HG03159 (cell line): ENCODE measurements around the gene MDFIC2.
"Not testable (repeated sequence)": the region's sequence is repeated elsewhere in the genome, so short reads cannot be mapped to it uniquely, and the experiment has no call there.

Experiments used
- ATAC-seq: cut with Tn5 transposase; IDR thresholded peaks from one replicate; pipeline ENCODE4 v1.9.1; 2021; ENCODE audit warnings: mild to moderate bottlenecking, moderate library complexity; ENCODE audit not compliant: unreplicated experiment

Gene MDFIC2

GRCh38 chr3:70264122-70264780 is 48.2 kb downstream of the MDFIC2 start:
- no peak for ATAC-seq

- ATAC-seq: no peak
These were observed 51.2 kb downstream of the MDFIC2 start for GRCh38 chr3:70261283-70261682.

DNA sequence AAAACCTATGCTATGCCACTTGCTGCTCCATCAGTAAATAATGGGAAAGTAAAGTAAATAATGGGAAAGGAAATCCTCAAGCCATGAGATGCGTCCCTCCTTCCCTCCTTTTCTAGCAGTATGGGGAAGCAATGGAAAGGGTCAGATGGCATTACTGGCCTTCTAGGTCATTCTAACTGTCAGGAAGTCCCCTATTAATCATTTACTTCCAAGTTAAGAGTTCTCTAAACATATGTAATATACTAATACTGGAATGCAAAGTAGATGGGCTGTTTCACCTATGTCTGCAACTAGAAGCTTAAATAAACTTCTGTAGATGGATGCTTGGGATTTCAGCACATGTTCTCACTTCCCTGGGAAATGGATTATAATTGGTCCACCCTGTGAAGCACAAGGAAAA is 55.9 kb downstream of the MDFIC2 start:
- no peak for ATAC-seq

DNA sequence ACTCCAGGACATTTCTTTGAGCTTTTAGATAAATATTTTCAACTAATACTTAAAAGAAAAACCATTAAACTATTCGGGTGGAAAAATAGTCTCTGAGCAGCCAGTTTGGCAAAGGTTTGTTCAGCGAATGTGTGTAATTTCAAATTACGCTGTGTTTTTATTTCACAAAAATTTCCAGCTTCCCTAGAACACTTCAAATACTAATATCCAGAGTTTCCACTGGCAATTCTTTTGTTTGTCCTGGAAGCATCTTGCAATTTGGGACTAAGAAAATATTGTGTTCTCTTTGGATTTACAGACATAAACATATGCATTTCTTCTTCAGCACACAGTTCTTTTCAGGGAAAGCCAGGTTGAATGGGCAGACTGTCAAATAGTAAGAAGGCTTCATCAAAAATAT is 61.9 kb downstream of the MDFIC2 start:
- no peak for ATAC-seq

GRCh38 chr3:70249509-70250160 is 62.8 kb downstream of the MDFIC2 start:
- ATAC-seq: no peak

DNA sequence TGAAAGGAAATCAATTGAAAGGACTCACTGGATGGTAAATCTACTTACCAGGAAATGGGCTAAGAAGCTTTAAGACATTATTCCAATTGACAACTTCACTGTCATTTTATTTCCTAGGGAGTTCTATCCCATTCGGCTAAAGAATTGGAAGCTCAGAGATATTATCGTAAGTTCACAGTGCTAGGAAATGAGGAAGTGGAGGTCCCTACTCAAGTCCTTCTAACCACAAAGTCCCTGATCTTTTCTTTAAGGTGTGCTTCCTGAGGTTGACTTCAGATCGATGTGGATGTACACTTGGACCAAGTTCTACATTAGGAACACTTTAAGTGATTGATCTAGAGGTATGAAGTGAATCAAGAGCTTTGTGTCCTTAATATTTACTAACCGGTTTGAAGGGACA is 63.6 kb downstream of the MDFIC2 start:
- ATAC-seq: no peak

DNA sequence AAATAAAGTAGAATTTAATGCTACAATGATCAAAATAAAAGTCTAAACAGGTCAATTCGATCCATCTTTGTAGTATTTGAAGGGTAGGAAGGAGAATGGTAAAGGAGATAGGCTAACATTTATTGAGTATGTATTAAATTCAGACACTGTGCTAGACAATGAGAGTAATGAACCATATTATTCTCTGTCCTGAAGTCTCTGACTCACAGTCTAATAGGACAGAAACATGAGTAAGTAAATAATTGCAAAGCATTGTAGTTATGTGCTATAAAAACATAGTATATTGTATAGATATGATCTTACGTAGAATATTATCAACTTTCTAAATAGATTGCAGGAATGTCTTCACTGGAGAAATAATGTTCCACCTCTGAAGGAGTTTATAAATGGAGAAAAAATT is 64.5 kb downstream of the MDFIC2 start:
- no peak for ATAC-seq

GRCh38 chr3:70245746-70246525 is 66.5 kb downstream of the MDFIC2 start:
- no peak for ATAC-seq

DNA sequence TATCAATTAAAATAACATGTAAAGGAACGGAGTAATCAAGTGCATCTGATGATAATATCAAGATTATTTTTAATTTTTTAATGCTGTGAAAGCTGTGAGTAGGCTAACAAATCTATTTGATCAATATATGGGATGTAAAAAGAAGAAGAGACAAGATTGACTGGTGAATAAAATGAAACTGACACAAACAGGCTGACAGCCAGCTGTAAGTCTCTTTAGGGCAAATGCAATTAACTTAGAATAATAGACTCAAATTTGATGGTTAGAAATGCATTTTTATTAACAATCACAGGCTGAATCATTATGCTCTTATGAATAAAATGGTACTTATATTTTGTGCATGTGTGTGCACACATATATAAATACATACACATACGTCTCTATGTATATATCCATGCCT is 68.0 kb downstream of the MDFIC2 start:
- ATAC-seq: no peak

DNA sequence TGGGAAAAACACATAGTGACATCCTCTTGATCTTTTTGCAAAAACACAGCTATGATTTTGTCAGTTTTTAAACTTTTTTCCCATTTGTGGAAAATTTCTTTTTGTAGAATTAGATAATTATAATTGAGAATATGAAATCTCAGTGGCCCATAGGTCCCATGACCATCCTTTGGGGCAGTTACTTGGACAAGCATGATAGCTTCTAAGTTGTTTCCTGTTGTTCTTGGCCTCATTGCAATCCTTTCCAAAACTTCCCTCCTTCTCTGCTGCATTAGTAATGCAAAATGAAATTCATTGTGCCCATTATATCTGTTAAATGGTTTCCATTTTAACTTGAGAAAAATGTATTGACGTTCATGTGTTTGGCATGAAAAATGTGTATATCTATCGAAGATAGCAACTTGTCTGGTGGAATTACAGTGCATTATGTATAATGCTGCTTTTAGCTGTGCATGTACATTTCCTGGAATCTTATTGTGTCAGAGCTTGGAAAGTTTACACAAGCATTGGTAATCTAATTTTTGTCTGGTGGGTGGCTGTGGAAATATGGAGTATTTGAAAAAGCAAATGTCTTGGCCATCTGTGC is 70.0 kb downstream of the MDFIC2 start:
- ATAC-seq: no peak

- no peak for ATAC-seq
These were observed 78.6 kb downstream of the MDFIC2 start for GRCh38 chr3:70233812-70234211.

DNA sequence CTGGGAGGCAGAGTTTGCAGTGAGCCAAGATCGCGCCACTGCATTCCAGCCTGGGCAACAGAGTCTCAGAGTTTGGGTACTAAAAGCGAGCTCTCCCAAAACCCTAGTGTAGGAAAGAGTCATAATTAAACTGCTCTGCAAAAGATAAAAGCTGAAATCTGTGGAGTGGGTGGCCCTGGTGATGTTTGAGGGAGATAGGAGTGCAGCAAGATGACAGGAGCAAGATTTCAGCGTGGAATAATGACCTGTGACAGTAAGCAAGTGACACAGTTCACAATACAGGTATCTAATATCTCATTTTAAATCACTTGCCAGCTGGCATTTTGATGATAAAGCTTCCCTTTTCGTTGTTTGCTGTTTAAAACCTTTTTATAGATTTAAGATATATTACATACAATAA is 79.3 kb downstream of the MDFIC2 start:
- ATAC-seq: no peak

GRCh38 chr3:70231266-70231701 is 81.2 kb downstream of the MDFIC2 start:
- no peak for ATAC-seq

- no peak for ATAC-seq
These were observed 85.0 kb downstream of the MDFIC2 start for GRCh38 chr3:70227437-70227836.

DNA sequence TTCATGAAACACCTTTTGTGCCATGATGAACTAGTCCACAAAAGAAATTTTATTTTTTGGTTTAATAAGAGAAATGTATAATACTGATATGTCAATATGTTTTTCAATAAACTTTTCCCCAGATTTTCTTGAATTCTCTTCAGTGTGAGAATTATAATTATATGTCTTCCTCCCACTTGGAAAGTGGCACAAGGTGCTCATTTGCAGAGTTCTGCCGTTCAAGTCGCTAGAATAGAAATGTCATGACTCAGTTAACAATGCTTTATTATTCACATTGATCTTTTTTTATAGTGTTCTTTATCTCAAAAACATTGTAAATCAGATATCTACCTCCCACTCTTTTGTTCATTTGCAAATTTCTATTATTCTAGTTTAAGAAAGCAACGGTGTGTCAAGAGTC is 87.3 kb downstream of the MDFIC2 start:
- ATAC-seq: no peak

GRCh38 chr3:70224337-70224736 is 88.1 kb downstream of the MDFIC2 start:
- ATAC-seq: no peak

DNA sequence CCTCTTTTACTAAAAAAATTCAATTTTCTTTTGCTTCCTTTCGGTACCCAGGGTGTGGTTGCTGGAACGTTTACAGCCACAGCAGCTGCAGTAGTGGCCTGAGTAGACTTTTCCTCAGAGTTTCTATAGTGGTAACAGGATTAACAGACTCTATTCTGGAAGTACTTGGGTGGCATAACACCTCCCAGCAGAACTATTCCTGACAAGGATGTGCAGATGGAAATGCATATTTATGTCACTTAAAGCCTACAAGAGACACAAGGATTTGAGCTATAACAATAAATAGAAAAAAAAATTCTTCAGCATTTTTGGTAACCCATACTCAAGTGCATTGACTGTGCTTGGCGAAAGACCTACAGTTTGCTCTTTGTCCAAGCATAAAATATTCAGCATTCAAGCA is 94.0 kb downstream of the MDFIC2 start:
- no peak for ATAC-seq

- ATAC-seq: not testable (repeated sequence)
These were observed 101.2 kb downstream of the MDFIC2 start for GRCh38 chr3:70211274-70211673.

DNA sequence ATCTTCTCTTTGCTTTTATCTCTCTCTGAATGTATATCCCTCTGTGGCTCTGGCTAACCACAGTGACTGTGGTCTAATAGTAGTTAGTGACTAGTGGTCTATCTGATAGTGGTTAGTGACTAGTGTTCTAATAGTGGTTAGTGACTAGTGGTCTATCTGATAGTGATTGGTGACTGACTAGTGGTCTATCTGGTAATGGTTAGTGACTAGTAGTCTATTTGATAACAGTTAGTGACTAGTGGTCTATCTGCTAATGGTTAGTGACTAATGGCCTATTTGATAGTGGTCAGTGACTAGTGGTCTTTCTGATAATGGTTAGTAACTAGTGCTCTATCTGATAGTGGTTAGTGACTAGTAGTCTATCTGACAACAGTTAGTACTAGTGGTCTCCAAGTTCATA is 110.5 kb downstream of the MDFIC2 start:
- ATAC-seq: no peak

DNA sequence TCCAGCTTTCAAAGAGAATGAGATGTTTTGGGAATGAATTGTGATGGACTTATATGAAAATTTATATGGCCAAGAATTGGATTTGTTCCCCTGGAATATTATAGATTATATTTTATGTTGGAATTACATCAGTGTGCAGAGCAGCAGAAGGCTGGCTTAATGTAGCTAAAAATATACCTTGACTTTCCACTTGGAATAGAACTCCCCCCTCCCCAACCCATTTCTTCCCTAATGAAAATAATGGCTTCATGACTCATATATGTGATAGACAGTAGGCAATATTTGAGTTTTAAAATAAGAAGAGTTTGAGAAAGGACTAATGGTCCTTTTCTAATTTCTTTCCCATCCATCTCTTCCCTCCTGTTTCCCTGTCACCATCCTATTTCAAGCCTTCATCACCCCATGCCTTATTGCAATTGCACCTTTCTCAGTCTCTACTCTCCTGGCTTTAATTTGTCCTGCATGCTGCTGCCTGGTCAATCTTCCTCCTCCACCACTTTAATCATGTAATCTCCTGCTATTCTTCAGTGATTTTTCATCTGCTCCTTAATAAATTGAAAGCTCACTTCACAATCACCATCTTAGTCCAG is 122.5 kb downstream of the MDFIC2 start:
- no peak for ATAC-seq

GRCh38 chr3:70186221-70186620 is 126.2 kb downstream of the MDFIC2 start:
- ATAC-seq: no peak
